ENCODE data around the gene MAU2.

The MAU2 gene

DNA sequence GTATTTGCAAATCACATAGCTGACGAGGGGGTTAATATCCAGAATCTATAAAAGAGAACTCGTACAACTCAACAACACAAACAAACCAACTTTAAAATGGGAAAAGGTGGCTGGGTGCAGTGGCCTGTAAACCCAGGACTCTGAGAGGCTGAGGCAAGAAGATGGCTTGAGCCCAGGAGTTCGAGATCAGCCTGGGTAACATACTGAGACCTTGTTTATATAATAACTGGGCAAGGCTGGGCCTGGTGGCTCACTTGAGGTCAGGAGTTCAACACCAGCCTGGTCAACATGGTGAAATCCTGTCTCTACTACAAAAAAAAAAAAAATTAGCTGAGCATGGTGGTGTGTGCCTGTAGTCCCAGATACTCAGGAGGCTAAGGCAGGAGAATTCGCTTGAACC lies 25.7 kb upstream of the MAU2 start:
- Mint-ChIP-seq H3K27me3 (no peaks in the 10 kb centered on the region), H3K27ac (no peak overlapping the region), H3K4me1 (ENCODE audit: low read depth) (no peaks in the 10 kb centered on the region), H3K4me3 (no peak overlapping the region), H3K36me3 (ENCODE audit: low read depth) (peaks cover 99% of the 10 kb centered on the region), H3K9me3 (no peaks in the 10 kb centered on the region)
- intact Hi-C loops (cut with micrococcal nuclease): no loop called here

DNA sequence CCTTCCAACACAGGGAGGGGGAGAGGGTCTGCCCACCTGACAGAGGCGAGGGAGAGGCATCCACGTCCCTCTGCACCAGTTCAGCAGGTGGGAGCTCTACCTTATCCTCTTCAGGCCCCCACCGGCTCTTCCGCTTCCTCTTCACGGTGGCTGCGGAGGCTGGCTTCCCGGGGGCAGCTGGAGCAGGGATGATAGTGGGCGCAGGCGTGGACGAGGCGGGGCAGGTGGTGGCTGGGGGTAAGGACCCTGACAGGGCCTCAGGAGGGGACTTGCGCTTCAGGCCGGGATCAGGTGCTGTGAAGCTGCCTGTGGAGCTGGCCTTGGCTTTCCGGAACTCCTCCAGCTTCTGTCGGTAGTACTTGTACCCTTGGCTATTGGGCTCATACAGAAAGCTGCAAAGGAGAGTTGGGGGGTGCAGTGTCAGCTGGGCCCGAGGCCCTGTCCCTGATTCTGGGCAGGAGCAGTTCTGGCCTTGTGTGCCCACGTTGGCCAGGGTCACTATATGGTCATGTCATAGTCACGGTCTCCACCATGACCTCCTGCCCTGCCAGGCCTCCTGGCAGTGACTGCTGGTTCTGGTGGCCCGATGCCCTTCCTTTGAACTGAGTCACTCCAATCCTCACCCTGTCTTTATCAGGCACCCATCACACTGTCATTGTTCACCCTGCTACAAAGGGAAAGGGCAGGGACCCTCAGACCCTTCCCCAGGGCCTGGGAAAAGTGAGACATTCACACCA lies 23.5 kb upstream of the MAU2 start:
- intact Hi-C loops (cut with micrococcal nuclease): no loop called here

DNA sequence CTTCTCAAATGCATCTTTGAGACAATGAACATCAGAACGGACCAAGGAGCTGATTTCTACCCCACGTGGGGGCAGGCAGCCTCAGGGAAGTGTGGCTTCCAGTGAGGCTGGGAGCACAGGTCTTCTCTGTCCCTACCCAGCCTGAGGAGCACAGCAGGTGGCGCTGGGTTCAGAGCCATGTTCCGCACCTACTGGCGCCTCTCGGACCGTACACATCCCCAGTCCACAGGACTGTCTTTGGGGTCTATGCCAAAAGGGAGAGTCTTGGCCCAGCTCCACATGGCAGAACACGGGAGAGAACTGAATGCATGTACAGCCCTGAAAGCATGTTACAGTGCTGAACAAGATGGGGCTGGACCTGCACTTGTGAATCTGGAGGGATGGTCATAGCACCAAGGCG lies 22.9 kb upstream of the MAU2 start:
- peaks cover 100% of the 10 kb centered on the region for H3K36me3 Mint-ChIP-seq (ENCODE audit: low read depth)
- intact Hi-C loops (cut with micrococcal nuclease): no loop called here
- no peaks in the 10 kb centered on the region for H3K9me3 Mint-ChIP-seq
- no peaks in the 10 kb centered on the region for H3K4me1 Mint-ChIP-seq (ENCODE audit: low read depth)
- no peaks in the 10 kb centered on the region for H3K27me3 Mint-ChIP-seq
- no peak overlapping the region for H3K27ac Mint-ChIP-seq
- no peak overlapping the region for H3K4me3 Mint-ChIP-seq

More for the DNA sequence above, 23.5 kb upstream of the MAU2 start:
- Mint-ChIP-seq H3K27me3 (no peaks in the 10 kb centered on the region), H3K9me3 (no peaks in the 10 kb centered on the region), H3K4me1 (ENCODE audit: low read depth) (no peaks in the 10 kb centered on the region), H3K27ac (no peak overlapping the region), H3K4me3 (no peak overlapping the region), H3K36me3 (ENCODE audit: low read depth) (peaks cover 100% of the 10 kb centered on the region)

DNA sequence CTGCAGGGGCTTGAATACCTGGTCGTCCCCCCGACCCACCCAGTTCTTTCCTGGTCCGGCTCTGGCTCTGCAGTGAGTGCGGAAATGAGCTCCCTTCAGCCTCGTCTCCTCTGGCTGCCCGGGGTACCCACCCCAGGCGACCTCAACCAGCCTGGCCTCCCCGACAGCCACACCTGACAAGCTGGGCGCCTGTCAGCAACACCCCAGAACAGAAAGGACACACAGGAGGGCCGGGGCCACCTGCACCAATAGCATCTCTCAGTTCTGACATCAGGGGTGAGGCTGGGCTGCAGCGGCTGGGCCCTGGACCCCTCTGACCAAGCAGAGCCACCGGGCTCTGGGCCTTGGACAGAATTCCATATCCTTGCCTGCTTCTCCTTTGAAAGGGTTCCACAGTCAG lies 20.0 kb upstream of the MAU2 start:
- H3K36me3 Mint-ChIP-seq (ENCODE audit: low read depth): peaks cover 100% of the 10 kb centered on the region
- H3K27me3 Mint-ChIP-seq: no peaks in the 10 kb centered on the region
- no peaks in the 10 kb centered on the region for H3K4me1 Mint-ChIP-seq (ENCODE audit: low read depth)

DNA sequence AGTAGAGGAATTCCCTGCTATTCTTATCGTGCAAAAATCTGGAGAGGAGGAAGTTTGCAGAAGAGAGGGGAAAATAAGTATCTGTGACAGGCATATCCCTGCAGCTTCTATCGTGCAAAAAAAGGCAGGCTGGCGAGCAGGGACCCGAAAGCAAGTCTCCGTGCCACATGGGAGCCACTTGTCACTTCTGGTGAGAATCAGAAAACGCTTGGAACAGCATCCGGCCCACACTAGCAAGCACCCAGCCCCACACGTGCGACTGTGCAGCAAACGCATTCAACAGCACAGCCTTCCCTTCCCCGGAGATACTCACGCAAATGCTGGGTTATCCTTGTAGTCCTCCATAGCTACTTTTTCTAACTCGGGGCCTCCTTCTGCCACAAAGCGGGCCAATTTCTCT lies 17.2 kb upstream of the MAU2 start:
- peaks cover 100% of the 10 kb centered on the region for H3K36me3 Mint-ChIP-seq (ENCODE audit: low read depth)

More for the DNA sequence above, 20.0 kb upstream of the MAU2 start:
- Mint-ChIP-seq H3K4me3 (no peak overlapping the region), H3K27ac (no peak overlapping the region), H3K9me3 (no peaks in the 10 kb centered on the region)
- intact Hi-C loops (cut with micrococcal nuclease): no loop called here

DNA sequence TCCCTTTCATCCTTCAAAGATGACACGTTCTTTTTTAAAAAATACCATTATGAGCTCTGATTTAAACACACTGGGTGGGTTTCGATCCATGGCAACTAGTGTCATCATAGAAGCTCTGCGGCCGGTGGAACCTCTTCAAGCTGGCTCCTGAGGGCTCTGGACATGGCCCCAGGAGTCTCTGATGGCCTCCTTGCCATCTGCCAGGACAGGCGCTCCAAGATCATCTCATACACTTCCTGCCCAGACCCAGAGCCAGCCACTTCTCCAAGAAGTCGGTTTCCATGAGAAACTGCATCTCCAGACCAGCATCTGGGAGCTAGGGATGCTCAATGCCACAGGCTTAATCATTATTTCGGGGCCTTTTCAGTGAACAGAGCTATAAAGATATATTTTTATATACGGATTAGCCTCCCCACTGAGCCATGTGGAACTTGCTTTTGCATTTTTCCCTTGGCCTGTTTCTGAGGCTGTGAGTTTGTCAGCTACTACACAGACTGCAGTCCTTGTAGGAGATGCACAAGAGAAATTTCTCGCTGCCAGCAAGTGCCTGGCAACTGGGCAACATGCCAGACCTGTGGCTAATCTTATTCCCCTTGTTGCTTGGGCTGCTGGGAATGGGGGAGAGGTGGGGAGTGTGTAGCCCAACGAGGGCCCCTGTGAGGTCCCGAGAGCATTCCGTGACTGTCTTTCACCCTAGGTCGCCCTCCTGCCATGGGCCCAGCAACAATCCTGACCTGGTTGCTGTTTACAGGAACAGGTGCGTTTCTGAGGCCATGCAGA lies 16.3 kb upstream of the MAU2 start:
- Mint-ChIP-seq H3K27me3 (no peaks in the 10 kb centered on the region), H3K9me3 (no peaks in the 10 kb centered on the region), H3K27ac (no peak overlapping the region), H3K4me1 (ENCODE audit: low read depth) (no peaks in the 10 kb centered on the region), H3K36me3 (ENCODE audit: low read depth) (peaks cover 100% of the 10 kb centered on the region), H3K4me3 (no peak overlapping the region)
- intact Hi-C loops (cut with micrococcal nuclease): no loop called here

More for the DNA sequence above, 17.2 kb upstream of the MAU2 start:
- intact Hi-C loops (cut with micrococcal nuclease): no loop called here
- Mint-ChIP-seq H3K4me3 (no peak overlapping the region), H3K27ac (no peak overlapping the region), H3K9me3 (no peaks in the 10 kb centered on the region), H3K27me3 (no peaks in the 10 kb centered on the region), H3K4me1 (ENCODE audit: low read depth) (no peaks in the 10 kb centered on the region)

DNA sequence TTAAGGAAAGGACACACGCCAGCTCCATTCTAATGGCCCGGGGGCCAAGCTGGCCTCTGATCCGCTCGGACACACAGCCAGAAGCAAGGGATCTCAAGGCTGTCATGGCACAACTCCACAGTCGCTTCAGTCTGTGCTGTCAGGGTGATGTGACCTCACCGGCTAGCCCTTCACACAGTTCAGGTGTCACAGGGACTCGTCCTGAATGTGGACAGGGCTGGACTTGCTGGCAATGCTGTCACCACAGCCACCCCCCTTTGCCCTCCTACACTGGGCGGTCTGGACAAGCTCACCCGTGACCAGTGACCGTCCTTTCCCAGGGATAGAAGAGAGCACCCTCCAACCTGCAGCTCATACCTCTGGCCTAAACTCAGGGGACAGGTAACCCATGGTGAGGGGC lies 15.6 kb upstream of the MAU2 start:
- Mint-ChIP-seq H3K4me1 (ENCODE audit: low read depth) (no peaks in the 10 kb centered on the region), H3K36me3 (ENCODE audit: low read depth) (peaks cover 100% of the 10 kb centered on the region), H3K4me3 (no peak overlapping the region), H3K27ac (no peak overlapping the region), H3K9me3 (no peaks in the 10 kb centered on the region), H3K27me3 (no peaks in the 10 kb centered on the region)
- intact Hi-C loops (cut with micrococcal nuclease): no loop called here

DNA sequence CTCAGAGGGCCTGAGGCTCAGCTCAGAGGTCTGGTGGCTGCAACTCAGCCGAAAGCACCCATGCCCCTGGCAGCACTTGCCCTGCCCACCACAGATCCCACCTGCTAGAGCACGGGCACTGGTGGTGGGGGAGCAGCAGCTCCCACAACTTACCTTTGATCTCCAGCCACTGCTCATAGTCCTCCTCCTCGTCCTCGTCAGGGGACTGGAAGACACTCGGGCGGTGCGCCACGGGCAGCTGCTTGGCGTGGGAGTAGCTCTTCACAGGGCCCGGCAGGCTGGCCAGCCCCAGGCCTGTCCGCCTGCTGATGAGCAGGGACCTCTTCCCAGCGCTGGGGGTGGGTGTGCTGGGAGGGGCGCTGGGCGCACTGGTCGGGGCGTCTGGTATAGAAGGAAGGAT lies 14.9 kb upstream of the MAU2 start:
- Mint-ChIP-seq H3K9me3 (no peaks in the 10 kb centered on the region), H3K4me1 (ENCODE audit: low read depth) (no peaks in the 10 kb centered on the region), H3K4me3 (no peak overlapping the region), H3K36me3 (ENCODE audit: low read depth) (peaks cover 100% of the 10 kb centered on the region), H3K27me3 (no peaks in the 10 kb centered on the region), H3K27ac (no peak overlapping the region)
- intact Hi-C loops (cut with micrococcal nuclease): no loop called here

DNA sequence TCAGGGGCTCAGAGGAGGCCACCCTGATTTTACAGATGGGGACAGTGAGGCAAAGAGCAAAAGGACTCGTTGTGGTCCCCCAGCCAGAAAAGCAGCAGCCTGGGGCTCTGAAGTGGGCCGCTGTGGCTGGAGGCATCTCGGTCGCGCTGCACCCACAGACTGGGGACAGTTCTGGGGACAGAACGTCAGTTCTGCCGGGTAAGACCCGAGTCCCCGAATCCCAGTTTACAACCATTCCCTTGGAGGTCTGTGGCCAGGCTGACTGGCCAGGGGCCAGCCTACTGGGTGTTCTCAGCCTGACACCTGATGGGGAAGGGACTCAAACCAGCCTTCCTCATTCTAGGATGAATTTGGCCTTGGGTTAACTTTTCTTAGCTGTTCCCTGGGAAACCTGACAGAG lies 14.4 kb upstream of the MAU2 start:
- no peaks in the 10 kb centered on the region for H3K27me3 Mint-ChIP-seq
- H3K9me3 Mint-ChIP-seq: no peaks in the 10 kb centered on the region

DNA sequence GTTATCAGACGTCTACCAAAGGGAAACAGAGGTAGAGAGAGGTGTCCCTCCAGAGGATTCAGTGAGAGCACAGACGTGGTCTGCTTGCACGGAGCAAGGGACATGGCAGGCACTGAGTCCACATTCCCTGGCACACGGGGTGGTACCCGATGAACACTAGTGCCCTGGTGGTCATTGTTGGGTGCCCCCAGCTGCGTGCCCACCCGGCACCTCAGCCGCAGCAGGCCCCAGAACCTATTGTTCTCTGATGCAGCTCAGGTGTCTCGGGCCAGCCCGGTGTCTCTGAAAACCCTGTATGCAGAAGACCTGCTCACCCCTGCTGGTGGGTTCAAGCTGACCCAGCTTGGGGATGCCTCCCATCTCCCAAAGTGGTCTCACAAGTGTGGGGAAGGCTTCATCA lies 12.3 kb upstream of the MAU2 start:
- Mint-ChIP-seq H3K36me3 (ENCODE audit: low read depth) (peaks cover 100% of the 10 kb centered on the region), H3K9me3 (no peaks in the 10 kb centered on the region), H3K27me3 (no peaks in the 10 kb centered on the region), H3K4me1 (ENCODE audit: low read depth) (no peaks in the 10 kb centered on the region), H3K4me3 (no peak overlapping the region), H3K27ac (no peak overlapping the region)
- intact Hi-C loops (cut with micrococcal nuclease): no loop called here

More for the DNA sequence above, 14.4 kb upstream of the MAU2 start:
- intact Hi-C loops (cut with micrococcal nuclease): no loop called here
- Mint-ChIP-seq H3K4me1 (ENCODE audit: low read depth) (no peaks in the 10 kb centered on the region), H3K36me3 (ENCODE audit: low read depth) (peaks cover 100% of the 10 kb centered on the region), H3K4me3 (no peak overlapping the region), H3K27ac (no peak overlapping the region)

DNA sequence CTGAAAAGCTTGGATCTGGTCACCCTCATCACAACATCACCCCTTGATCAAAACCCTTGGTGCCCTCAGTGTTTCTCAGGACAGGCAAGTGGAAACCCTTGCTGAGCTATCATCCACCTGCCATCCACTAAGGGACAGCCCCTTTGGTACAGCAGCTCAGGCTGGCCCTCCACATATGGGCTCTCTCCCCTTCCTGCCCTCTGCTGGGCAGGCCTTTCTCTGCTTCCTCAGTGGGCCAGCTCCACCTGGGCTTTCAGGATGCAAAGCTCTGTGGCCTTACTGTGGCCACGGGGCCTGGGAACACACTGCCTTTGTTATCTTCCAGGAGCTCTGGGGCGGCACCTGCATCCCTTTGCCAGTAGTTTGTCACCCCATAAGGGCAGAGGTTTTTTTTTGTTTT lies 5.2 kb upstream of the MAU2 start:
- Mint-ChIP-seq H3K4me1 (ENCODE audit: low read depth) (peaks cover 10% of the 10 kb centered on the region), H3K27me3 (no peaks in the 10 kb centered on the region), H3K36me3 (ENCODE audit: low read depth) (peaks cover 72% of the 10 kb centered on the region), H3K27ac (no peak overlapping the region), H3K4me3 (no peak overlapping the region), H3K9me3 (no peaks in the 10 kb centered on the region)
- intact Hi-C loops (cut with micrococcal nuclease): no loop called here

DNA sequence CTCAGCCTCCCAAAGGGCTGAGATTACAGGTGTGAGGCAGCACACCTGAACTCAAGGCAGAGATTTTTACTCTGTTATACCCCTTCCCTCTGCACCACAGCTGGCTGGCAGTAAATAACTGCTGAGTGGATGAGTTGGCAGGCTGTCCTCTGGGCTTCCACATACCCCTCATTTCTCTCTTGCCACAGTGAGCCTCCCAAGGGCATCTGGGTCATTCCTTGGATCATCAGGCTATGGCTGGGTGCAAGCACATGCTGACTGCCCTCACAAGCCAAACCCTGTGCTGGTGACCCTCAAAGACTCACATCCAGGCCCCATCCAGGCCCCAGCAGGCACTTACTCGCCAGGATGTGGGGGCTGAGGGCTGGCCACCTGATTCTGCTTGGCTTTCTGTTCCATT lies 4.5 kb upstream of the MAU2 start:
- intact Hi-C loops (cut with micrococcal nuclease): no loop called here
- H3K9me3 Mint-ChIP-seq: no peaks in the 10 kb centered on the region
- no peaks in the 10 kb centered on the region for H3K27me3 Mint-ChIP-seq
- peaks cover 10% of the 10 kb centered on the region for H3K4me1 Mint-ChIP-seq (ENCODE audit: low read depth)
- H3K27ac Mint-ChIP-seq: no peak overlapping the region
- H3K4me3 Mint-ChIP-seq: no peak overlapping the region
- H3K36me3 Mint-ChIP-seq (ENCODE audit: low read depth): peaks cover 72% of the 10 kb centered on the region

DNA sequence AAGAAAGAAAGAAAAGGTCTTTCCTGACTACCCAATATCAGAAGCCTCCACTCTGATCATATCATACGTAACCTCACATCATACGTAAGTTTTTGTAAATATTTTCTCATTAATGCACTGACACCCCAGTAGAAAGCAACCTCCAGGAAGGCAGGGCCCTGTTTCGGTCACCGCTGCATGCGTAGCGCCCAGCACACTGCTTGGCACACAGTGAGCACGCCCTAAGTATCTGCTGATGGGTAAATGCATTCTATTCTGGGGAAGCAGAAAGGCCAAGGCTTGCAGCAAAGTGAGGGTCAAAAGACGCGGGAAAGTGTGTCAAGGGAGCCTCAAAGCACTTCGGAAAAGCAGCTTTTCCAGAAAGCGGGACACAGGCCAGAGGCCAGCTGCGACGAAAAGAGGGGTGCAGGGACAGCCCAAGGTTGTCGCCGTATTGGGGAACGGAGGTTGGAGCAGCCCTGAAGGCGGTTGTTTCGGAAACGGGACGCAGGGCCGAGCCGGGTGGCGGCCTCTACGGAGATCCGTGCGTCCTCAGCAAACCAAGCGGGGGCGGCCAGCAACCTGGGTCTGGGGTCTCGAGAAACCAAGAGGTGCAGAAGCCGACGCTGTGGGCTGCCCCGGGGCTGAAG lies 783 bp upstream of the MAU2 start:
- Mint-ChIP-seq H3K36me3 (ENCODE audit: low read depth) (peaks cover 62% of the 10 kb centered on the region), H3K27ac (peak overlapping the region; percentile 99), H3K27me3 (no peaks in the 10 kb centered on the region), H3K9me3 (no peaks in the 10 kb centered on the region), H3K4me3 (peak overlapping the region; percentile 95), H3K4me1 (ENCODE audit: low read depth) (peaks cover 38% of the 10 kb centered on the region)
- intact Hi-C loops (cut with micrococcal nuclease): no loop called here

DNA sequence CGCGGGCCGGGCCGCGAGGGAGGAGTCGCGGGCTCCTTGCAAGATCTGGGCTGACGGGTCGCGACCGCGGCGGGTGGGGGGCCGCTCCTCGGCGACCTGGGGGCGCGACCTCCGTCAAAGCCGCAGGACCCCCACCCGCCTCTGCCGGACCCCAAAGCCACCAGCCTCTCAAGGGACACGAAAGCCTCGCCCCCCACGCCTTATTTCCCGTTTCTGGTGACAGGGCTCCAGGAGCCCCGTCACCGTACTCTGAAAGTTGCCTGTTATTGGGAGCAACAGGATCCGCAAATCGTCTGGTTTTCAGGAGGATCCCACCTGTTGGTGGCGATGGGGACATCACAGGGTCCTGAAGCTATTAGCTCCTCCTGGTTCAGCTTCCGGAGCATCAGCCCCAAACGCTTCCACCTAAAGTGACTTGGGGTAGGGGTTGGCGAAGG lies 530 bp downstream of the MAU2 start:
- Mint-ChIP-seq H3K4me3 (peak overlapping the region; percentile 95), H3K27ac (peak overlapping the region; percentile 99), H3K27me3 (no peaks in the 10 kb centered on the region), H3K36me3 (ENCODE audit: low read depth) (peaks cover 62% of the 10 kb centered on the region), H3K4me1 (ENCODE audit: low read depth) (peaks cover 39% of the 10 kb centered on the region), H3K9me3 (no peaks in the 10 kb centered on the region)
- intact Hi-C loops (cut with micrococcal nuclease): no loop called here

Measured in dendritic cell treated with granulocyte-macrophage colony-stimulating factor and Interleukin-4, amounts not matched to agents 40 ng/mL and 50 ng/mL, for 4 days (primary cell).